Neural cell (in vitro differentiated cells): ENCODE data around the gene NOP56. TPM values are rescaled to one million over a fixed set of nuclear protein-coding genes. Genes with fewer than 3 reads are reported as not detected.

Source experiments
- H2AFZ ChIP-seq: fragments of 200-600, 300-800 bp; sonication (generic), shearing (Covaris generic); 2 replicates; pipeline ENCODE4 v1.6.0; 2014; ENCODE audit warnings: low read depth, mild to moderate bottlenecking, antibody characterized with exemption, low read length, moderate library complexity
- H3F3A ChIP-seq: fragments of 200-600 bp; shearing (Covaris generic); 2 replicates; pipeline ENCODE4 v1.6.1; 2016; ENCODE audit warnings: mild to moderate bottlenecking, moderate library complexity, mixed read lengths, antibody characterized with exemption, low read length; ENCODE audit not compliant: insufficient read depth, poor library complexity, severe bottlenecking
- H3K27ac ChIP-seq: fragments of 200-600, 300-800 bp; sonication (generic), shearing (Covaris generic); 2 replicates; pipeline ENCODE4 v1.5.1; 2014; ENCODE audit warnings: mild to moderate bottlenecking, low read length, moderate library complexity
- H3K27me3 ChIP-seq: fragments of 300-800, 200-600 bp; sonication (generic), shearing (Covaris generic); 2 replicates; pipeline ENCODE4 v1.6.0; 2014; ENCODE audit warnings: mild to moderate bottlenecking, low read depth, low read length, moderate library complexity; ENCODE audit not compliant: insufficient read depth
- H3K36me3 ChIP-seq: fragments of 300-800, 200-600 bp; sonication (generic), shearing (Covaris generic); 2 replicates; pipeline ENCODE4 v1.5.1; 2014; ENCODE audit warnings: mild to moderate bottlenecking, antibody characterized with exemption, low read length, moderate library complexity; ENCODE audit not compliant: insufficient read depth
- H3K4me2 ChIP-seq: fragments of 300-800, 200-600 bp; sonication (generic), shearing (Covaris generic); 2 replicates; pipeline ENCODE4 v1.6.0; 2014; ENCODE audit warnings: mild to moderate bottlenecking, low read length
- H3K4me3 ChIP-seq: fragments of 300-800, 200-600 bp; sonication (generic), shearing (Covaris generic); 2 replicates; pipeline ENCODE4 v1.5.1; 2014; ENCODE audit warnings: mild to moderate bottlenecking, low read length, moderate library complexity
- H3K79me2 ChIP-seq: fragments of 200-600 bp; shearing (Covaris generic); replicated peaks from 2 replicates; pipeline ENCODE4 v1.6.0; 2014; ENCODE audit warnings: mild to moderate bottlenecking, low read length, moderate library complexity; ENCODE audit not compliant: insufficient read depth
- H3K9ac ChIP-seq: fragments of 300-800, 200-600 bp; sonication (generic), shearing (Covaris generic); 2 replicates; pipeline ENCODE4 v1.6.1; 2016; ENCODE audit warnings: mild to moderate bottlenecking, low read length, mixed read lengths
- H3K9me2 ChIP-seq: fragments of 200-600 bp; shearing (Covaris generic); 2 replicates; pipeline ENCODE4 v1.6.1; 2016; ENCODE audit warnings: mild to moderate bottlenecking, low read length, mixed read lengths; ENCODE audit not compliant: insufficient read depth
- H3K9me3 ChIP-seq: fragments of 200-600, 300-800 bp; sonication (generic), shearing (Covaris generic); 2 replicates; pipeline ENCODE4 v1.6.1; 2016; ENCODE audit warnings: mild to moderate bottlenecking, mixed run types, low read length, moderate library complexity, mixed read lengths
- H4K20me1 ChIP-seq: fragments of 200-600 bp; shearing (Covaris generic); 2 replicates; pipeline ENCODE4 v1.6.1; 2016; ENCODE audit warnings: mild to moderate bottlenecking, mixed run types; ENCODE audit not compliant: insufficient read depth
- CTCF ChIP-seq: fragments of 450-650 bp; IDR thresholded peaks from 2 replicates; pipeline ENCODE4 v1.5.1; 2014; ENCODE audit warnings: antibody characterized with exemption, mild to moderate bottlenecking, moderate library complexity; ENCODE audit not compliant: poor library complexity, severe bottlenecking
- EP300 ChIP-seq: fragments of 450-650 bp; conservative IDR thresholded peaks from 2 replicates; pipeline ENCODE4 v1.6.1; 2014; ENCODE audit warnings: antibody characterized with exemption, mild to moderate bottlenecking, moderate library complexity; ENCODE audit not compliant: poor library complexity, severe bottlenecking
- EZH2 ChIP-seq: fragments of 200-600, 300-800 bp; shearing (Covaris generic), sonication (generic); IDR thresholded peaks from 2 replicates; pipeline ENCODE4 v1.6.1; 2014; ENCODE audit warnings: antibody characterized with exemption, low read length, borderline replicate concordance, mild to moderate bottlenecking; ENCODE audit not compliant: insufficient read depth, poor library complexity, severe bottlenecking
- MXI1 ChIP-seq: fragments of 450-650 bp; conservative IDR thresholded peaks from 2 replicates; pipeline ENCODE4 v1.6.1; 2014; ENCODE audit warnings: antibody characterized with exemption, mild to moderate bottlenecking; ENCODE audit not compliant: poor library complexity, severe bottlenecking
- POLR2AphosphoS5 ChIP-seq: IDR thresholded peaks from 2 replicates; pipeline ENCODE4 v1.6.1; 2012
- RAD21 ChIP-seq: fragments of 450-650 bp; conservative IDR thresholded peaks from 2 replicates; pipeline ENCODE4 v1.6.1; 2014; ENCODE audit warnings: antibody characterized with exemption, mild to moderate bottlenecking, moderate library complexity
- REST ChIP-seq: IDR thresholded peaks from 2 replicates; pipeline ENCODE4 v1.6.1; 2012; ENCODE audit warnings: borderline replicate concordance
- SMC3 ChIP-seq: fragments of 450-650 bp; conservative IDR thresholded peaks from 2 replicates; pipeline ENCODE4 v1.6.1; 2014; ENCODE audit warnings: antibody characterized with exemption, mild to moderate bottlenecking, moderate library complexity; ENCODE audit not compliant: poor library complexity
- TAF1 ChIP-seq: IDR thresholded peaks from 2 replicates; pipeline ENCODE4 v1.6.1; 2012; ENCODE audit warnings: low read depth
- polyA plus RNA-seq: library from polyadenylated mRNA; depleted of rRNA; stranded (reverse); fragments of >200 nt; gene quantifications from 2 replicates; pipeline ENCODE4 v1.2.3, GENCODE V29; 2014

NOP56 gene
- polyA plus RNA-seq, 1 donor from 2014 or later, result 188 TPM

DNA sequence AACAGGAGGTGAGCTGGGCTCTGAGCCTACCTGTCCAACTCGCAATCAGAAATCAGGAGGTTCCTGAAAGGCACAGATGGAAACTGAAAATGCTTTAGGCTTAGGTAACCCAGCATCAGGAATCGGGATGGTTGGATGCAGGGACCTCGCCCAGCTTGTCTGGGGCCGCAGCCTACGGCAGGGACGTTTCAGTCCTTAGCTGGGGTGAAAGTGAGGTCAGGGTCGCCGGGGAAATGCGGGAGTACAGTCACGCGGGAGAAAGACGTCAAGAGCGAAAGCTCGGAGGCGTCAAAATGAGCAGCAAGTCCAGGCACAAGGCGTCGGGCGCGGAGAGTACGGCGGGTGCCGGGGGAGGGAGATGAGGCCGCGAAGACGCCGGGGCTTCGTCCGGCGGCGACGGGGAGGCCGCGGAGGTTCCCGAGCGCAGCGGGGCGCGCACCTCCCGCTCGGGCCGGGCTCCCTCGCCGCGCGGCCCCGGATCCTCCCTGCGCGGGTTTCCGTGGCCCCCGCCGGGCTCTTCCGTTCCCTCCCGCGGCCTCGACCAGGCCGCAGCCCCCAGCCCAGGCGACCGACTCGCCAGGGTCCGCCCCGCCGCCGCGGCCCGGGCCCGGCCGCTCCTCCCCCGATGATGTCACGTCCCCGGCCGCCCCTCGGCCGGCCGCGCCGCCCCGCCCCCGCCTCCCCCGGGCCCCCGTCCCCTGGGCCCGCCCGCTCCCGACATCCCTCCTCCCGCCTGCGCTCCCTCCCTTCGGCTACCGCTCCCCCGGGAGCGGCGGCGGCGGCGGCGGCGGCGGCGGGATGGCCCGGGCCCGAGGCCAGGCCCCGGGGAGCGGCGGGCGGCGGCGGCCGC, 39.8 kb downstream of the NOP56 start, which contains the start of gene EBF4:
TSS of gene EBF4 (plus strand) at position 745 of the 850 bp plus-strand sequence. CDS start 866 bp downstream, outside the sequence.
- Histone ChIP-seq H2AFZ (peak within 1 kb of the TSS; percentile 56), H3K9ac (peak within 1 kb of the TSS; percentile 68), H3K36me3 (no peaks in the 10 kb centered on the region), H3K4me2 (peak within 1 kb of the TSS; percentile 41), H3K9me3 (no peaks in the 10 kb centered on the region), H3K9me2 (no peaks in the 10 kb centered on the region), H3K27me3 (peaks cover 42% of the 10 kb centered on the region), H3K79me2 (no peaks in the 10 kb centered on the region), H4K20me1 (no peaks in the 10 kb centered on the region), H3K27ac (peak within 1 kb of the TSS; percentile 6), H3F3A (no peaks in the 10 kb centered on the region), H3K4me3 (peak within 1 kb of the TSS; percentile 70)
- TF ChIP-seq RAD21 (no peak), EP300 (no peak), CTCF (no peak), REST (no peak), EZH2 (no peak), TAF1 (no peak), MXI1 (peak; percentile 16), SMC3 (no peak), POLR2AphosphoS5 (peak; percentile 55)

GRCh38 chr20:2692886-2693285, 40.5 kb downstream of the NOP56 start:
- H4K20me1 ChIP-seq, result no peaks in the 10 kb centered on the region
- no peak overlapping the region for H3K4me2 ChIP-seq
- H3K27ac ChIP-seq, result no peak overlapping the region
- TF ChIP-seq MXI1 (no peak), RAD21 (no peak), POLR2AphosphoS5 (no peak), CTCF (no peak)
- H3K9me3 ChIP-seq, result no peaks in the 10 kb centered on the region
- H3K36me3 ChIP-seq, result no peaks in the 10 kb centered on the region
- no peaks in the 10 kb centered on the region for H3K9me2 ChIP-seq
- H3K9ac ChIP-seq, result no peak overlapping the region
- peaks cover 37% of the 10 kb centered on the region for H3K27me3 ChIP-seq
- H3K79me2 ChIP-seq, result no peaks in the 10 kb centered on the region
- H3K4me3 ChIP-seq, result no peak overlapping the region
- H3F3A ChIP-seq, result no peaks in the 10 kb centered on the region
- H2AFZ ChIP-seq, result no peak overlapping the region
